Activated T-helper 1 cell treated with Interleukin-2 at 50 U/mL for 16 hours (primary cell): ENCODE measurements around the gene MAPK7.

ENCODE experiments used
- DNase-seq: peaks from one replicate; pipeline ENCODE4 v3.0.0-alpha.2; 2020; ENCODE audit warnings: low read depth

Gene MAPK7

GRCh38 chr17:19378416-19379360, at the start of gene MAPK7:
Gene MAPK7 (plus strand): TSS chr17:19378498. CDS start chr17:19378901, 403 bp downstream.
- DNase-seq = no peak

GRCh38 chr17:19329136-19329535, 49.2 kb upstream of the MAPK7 start:
- no peak for DNase-seq

- DNase-seq = no peak
Measured at GRCh38 chr17:19329839-19330238, 48.5 kb upstream of the MAPK7 start.

- DNase-seq = no peak
Measured at GRCh38 chr17:19330271-19330670, 48.0 kb upstream of the MAPK7 start.

GRCh38 chr17:19331134-19331533, 47.2 kb upstream of the MAPK7 start:
- no peak for DNase-seq

- no peak for DNase-seq
Measured at GRCh38 chr17:19331543-19332245, 46.6 kb upstream of the MAPK7 start.

- no peak for DNase-seq
Measured at GRCh38 chr17:19332371-19333131, 45.7 kb upstream of the MAPK7 start.

GRCh38 chr17:19333132-19333440, 45.2 kb upstream of the MAPK7 start:
- no peak for DNase-seq

- no peak for DNase-seq
Measured at GRCh38 chr17:19333736-19334290, 44.5 kb upstream of the MAPK7 start.

GRCh38 chr17:19334331-19334730, 44.0 kb upstream of the MAPK7 start:
- DNase-seq = no peak

GRCh38 chr17:19335951-19336631, 42.2 kb upstream of the MAPK7 start:
- no peak for DNase-seq

GRCh38 chr17:19336938-19337711, 41.2 kb upstream of the MAPK7 start:
- no peak for DNase-seq

- DNase-seq = no peak
Measured at GRCh38 chr17:19337712-19338023, 40.6 kb upstream of the MAPK7 start.

GRCh38 chr17:19338031-19338990, 40.0 kb upstream of the MAPK7 start:
- peak; percentile 38 for DNase-seq

GRCh38 chr17:19339341-19339815, 38.9 kb upstream of the MAPK7 start:
- DNase-seq = no peak

GRCh38 chr17:19341211-19341631, 37.1 kb upstream of the MAPK7 start:
- DNase-seq = no peak

GRCh38 chr17:19341641-19342610, 36.4 kb upstream of the MAPK7 start:
- DNase-seq = no peak

GRCh38 chr17:19342611-19343255, 35.6 kb upstream of the MAPK7 start:
- DNase-seq = no peak
